Stimulated activated CD4-positive, alpha-beta T cell treated with anti-CD3 and anti-CD28 coated beads, TNF-alpha, amount 100 ng/mL, for 1 hour (primary cell): Measurements from ENCODE around the gene PLXNA2.

Experiments
- DNase-seq, 3 donors: peaks; one replicate each; pipeline ENCODE4 v3.0.0-alpha.2; 2020; ENCODE audit warnings: low read depth in 3 of 3, low spot score in 1 of 3

The PLXNA2 gene

GRCh38 chr1:208074353-208074752, 169.8 kb downstream of the PLXNA2 start:
- no peak for DNase-seq

- no peak for DNase-seq
Observed at GRCh38 chr1:208071435-208072031, 172.7 kb downstream of the PLXNA2 start.

GRCh38 chr1:208069908-208070307, 174.3 kb downstream of the PLXNA2 start:
- DNase-seq: no peak

- no peak for DNase-seq
Observed at GRCh38 chr1:208069317-208069716, 174.9 kb downstream of the PLXNA2 start.

- no peak for DNase-seq
Observed at GRCh38 chr1:208068908-208069307, 175.3 kb downstream of the PLXNA2 start.

GRCh38 chr1:208068407-208068806, 175.8 kb downstream of the PLXNA2 start:
- DNase-seq: no peak

- no peak for DNase-seq
Observed at GRCh38 chr1:208066583-208066982, 177.6 kb downstream of the PLXNA2 start.

- no peak for DNase-seq
Observed at GRCh38 chr1:208065862-208066261, 178.3 kb downstream of the PLXNA2 start.

GRCh38 chr1:208061632-208062031, 182.6 kb downstream of the PLXNA2 start:
- DNase-seq: no peak

GRCh38 chr1:208061118-208061517, 183.1 kb downstream of the PLXNA2 start:
- DNase-seq: no peak

- no peak for DNase-seq
Observed at GRCh38 chr1:208060215-208060869, 183.8 kb downstream of the PLXNA2 start.

GRCh38 chr1:208059409-208060001, 184.7 kb downstream of the PLXNA2 start:
- no peak for DNase-seq

GRCh38 chr1:208058756-208059155, 185.4 kb downstream of the PLXNA2 start:
- no peak for DNase-seq

- no peak for DNase-seq
Observed at GRCh38 chr1:208058267-208058666, 185.9 kb downstream of the PLXNA2 start.

GRCh38 chr1:208057056-208057455, 187.1 kb downstream of the PLXNA2 start:
- DNase-seq: no peak

GRCh38 chr1:208055535-208055934, 188.6 kb downstream of the PLXNA2 start:
- no peak for DNase-seq

GRCh38 chr1:208054911-208055379, 189.2 kb downstream of the PLXNA2 start:
- DNase-seq: no peak

GRCh38 chr1:208054485-208054884, 189.7 kb downstream of the PLXNA2 start:
- no peak for DNase-seq

- no peak for DNase-seq
Observed at GRCh38 chr1:208053661-208054060, 190.5 kb downstream of the PLXNA2 start.

GRCh38 chr1:208052926-208053407, 191.2 kb downstream of the PLXNA2 start:
- no peak for DNase-seq

- DNase-seq: no peak
Observed at GRCh38 chr1:208052135-208052534, 192.0 kb downstream of the PLXNA2 start.

GRCh38 chr1:208051651-208052050, 192.5 kb downstream of the PLXNA2 start:
- no peak for DNase-seq
